Measurements from ENCODE around the gene ANP32E.

GRCh38 chr1:150268340-150268704 is 32.4 kb upstream of the ANP32E start:
- TF ChIP-seq NFIC (IDR thresholded peaks at IDR 0.05; ENCODE audit: borderline replicate concordance) (no peak), USF1 (IDR thresholded peaks at IDR 0.05; ENCODE audit: borderline replicate concordance, low read depth) (no peak)

Data from SK-N-SH (cell line).